Measurements from ENCODE around the gene GOLPH3.

DNA sequence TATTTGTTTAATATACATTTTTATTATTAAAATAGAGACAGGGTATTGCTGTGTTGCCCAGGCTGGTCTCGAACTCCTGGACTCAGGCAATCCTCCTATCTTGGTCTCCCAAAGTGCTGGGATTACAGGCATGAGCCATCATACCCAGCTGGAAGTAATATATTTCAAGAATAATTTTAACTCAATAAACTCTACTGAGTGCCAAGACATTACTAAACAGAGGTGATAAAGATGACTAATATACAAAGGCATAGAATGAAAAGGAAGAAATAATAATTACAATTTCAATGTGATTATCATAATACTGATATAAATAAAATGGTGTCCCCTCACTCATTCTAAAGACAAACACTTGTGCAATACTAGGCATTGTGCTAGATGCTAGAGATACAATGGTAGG, 13.9 kb downstream of the GOLPH3 start:
- TF ChIP-seq, protein P1, sequence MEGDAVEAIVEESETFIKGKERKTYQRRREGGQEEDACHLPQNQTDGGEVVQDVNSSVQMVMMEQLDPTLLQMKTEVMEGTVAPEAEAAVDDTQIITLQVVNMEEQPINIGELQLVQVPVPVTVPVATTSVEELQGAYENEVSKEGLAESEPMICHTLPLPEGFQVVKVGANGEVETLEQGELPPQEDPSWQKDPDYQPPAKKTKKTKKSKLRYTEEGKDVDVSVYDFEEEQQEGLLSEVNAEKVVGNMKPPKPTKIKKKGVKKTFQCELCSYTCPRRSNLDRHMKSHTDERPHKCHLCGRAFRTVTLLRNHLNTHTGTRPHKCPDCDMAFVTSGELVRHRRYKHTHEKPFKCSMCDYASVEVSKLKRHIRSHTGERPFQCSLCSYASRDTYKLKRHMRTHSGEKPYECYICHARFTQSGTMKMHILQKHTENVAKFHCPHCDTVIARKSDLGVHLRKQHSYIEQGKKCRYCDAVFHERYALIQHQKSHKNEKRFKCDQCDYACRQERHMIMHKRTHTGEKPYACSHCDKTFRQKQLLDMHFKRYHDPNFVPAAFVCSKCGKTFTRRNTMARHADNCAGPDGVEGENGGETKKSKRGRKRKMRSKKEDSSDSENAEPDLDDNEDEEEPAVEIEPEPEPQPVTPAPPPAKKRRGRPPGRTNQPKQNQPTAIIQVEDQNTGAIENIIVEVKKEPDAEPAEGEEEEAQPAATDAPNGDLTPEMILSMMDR (conservative IDR thresholded peaks at IDR 0.05; ENCODE audit: low read depth, low read length): no peak
- TF ChIP-seq EZH2phosphoT487 (IDR thresholded peaks at IDR 0.05; ENCODE audit: borderline replicate concordance, low read length): no peak

All from PC-3 (cell line).